HL-60 (cell line): ENCODE results near the gene SLC38A10.

Experiments used
- GABPA ChIP-seq: IDR thresholded peaks from 2 replicates; pipeline ENCODE4 v1.6.1; 2012; ENCODE audit warnings: low read depth
- POLR2AphosphoS5 ChIP-seq: IDR thresholded peaks from 2 replicates; pipeline ENCODE4 v1.6.1; 2012; ENCODE audit warnings: low read depth
- REST ChIP-seq: IDR thresholded peaks from 2 replicates; pipeline ENCODE4 v1.6.1; 2012; ENCODE audit warnings: low read depth; ENCODE audit not compliant: insufficient replicate concordance
- SPI1 ChIP-seq: IDR thresholded peaks from 2 replicates; pipeline ENCODE4 v1.6.1; 2012; ENCODE audit warnings: low read depth, mild to moderate bottlenecking, borderline replicate concordance
- TF ChIP-seq, protein P1 (sequence below): IDR thresholded peaks from one replicate; pipeline ENCODE4 v1.5.1; 2011; ENCODE audit warnings: low read length, control low read depth, inconsistent platforms; ENCODE audit not compliant: insufficient read depth

GRCh38 chr17:81306491-81306890 is 11.4 kb upstream of the SLC38A10 start:
- TF ChIP-seq, protein P1, sequence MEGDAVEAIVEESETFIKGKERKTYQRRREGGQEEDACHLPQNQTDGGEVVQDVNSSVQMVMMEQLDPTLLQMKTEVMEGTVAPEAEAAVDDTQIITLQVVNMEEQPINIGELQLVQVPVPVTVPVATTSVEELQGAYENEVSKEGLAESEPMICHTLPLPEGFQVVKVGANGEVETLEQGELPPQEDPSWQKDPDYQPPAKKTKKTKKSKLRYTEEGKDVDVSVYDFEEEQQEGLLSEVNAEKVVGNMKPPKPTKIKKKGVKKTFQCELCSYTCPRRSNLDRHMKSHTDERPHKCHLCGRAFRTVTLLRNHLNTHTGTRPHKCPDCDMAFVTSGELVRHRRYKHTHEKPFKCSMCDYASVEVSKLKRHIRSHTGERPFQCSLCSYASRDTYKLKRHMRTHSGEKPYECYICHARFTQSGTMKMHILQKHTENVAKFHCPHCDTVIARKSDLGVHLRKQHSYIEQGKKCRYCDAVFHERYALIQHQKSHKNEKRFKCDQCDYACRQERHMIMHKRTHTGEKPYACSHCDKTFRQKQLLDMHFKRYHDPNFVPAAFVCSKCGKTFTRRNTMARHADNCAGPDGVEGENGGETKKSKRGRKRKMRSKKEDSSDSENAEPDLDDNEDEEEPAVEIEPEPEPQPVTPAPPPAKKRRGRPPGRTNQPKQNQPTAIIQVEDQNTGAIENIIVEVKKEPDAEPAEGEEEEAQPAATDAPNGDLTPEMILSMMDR = no peak
- TF ChIP-seq GABPA = no peak
- TF ChIP-seq SPI1 = no peak
- TF ChIP-seq POLR2AphosphoS5 = no peak
- TF ChIP-seq REST = no peak
